IPS DF 6.9 (cell line): ENCODE results near the gene FKTN.

Experiments used
- DNase-seq: peaks from one replicate; pipeline ENCODE4 v3.0.0-alpha.2; 2013; ENCODE audit warnings: low read depth, low spot score
- H3K27ac ChIP-seq: one replicate; pipeline ENCODE4 v1.5.1; 2013; ENCODE audit warnings: low read length, control low read depth
- H3K27me3 ChIP-seq: 2 replicates; pipeline ENCODE4 v1.6.1; 2013; ENCODE audit warnings: mild to moderate bottlenecking, low read length; ENCODE audit not compliant: control insufficient read depth, insufficient read depth
- H3K36me3 ChIP-seq: 2 replicates; pipeline ENCODE4 v1.6.1; 2013; ENCODE audit warnings: low read length; ENCODE audit not compliant: control insufficient read depth, insufficient read depth
- H3K4me1 ChIP-seq: 2 replicates; pipeline ENCODE4 v1.6.1; 2013; ENCODE audit warnings: low read length; ENCODE audit not compliant: control insufficient read depth, insufficient read depth
- H3K4me3 ChIP-seq: 2 replicates; pipeline ENCODE4 v1.5.1; 2013; ENCODE audit warnings: mild to moderate bottlenecking, low read length
- H3K9me3 ChIP-seq: 2 replicates; pipeline ENCODE4 v1.6.1; 2013; ENCODE audit warnings: low read length, inconsistent platforms; ENCODE audit not compliant: control insufficient read depth, insufficient read depth
- WGBS: extraction: QIAGEN DNeasy Blood & Tissue Kit; methylation state at CpG from one replicate; pipeline ENCODE4 v1.1.7; 2013; ENCODE audit warnings: mixed read lengths, missing lambda C conversion rate; ENCODE audit not compliant: insufficient read length, insufficient coverage; 5-methylcytosine and 5-hydroxymethylcytosine counted together

FKTN gene

GRCh38 chr9:105676351-105676923 is 118.5 kb downstream of the FKTN start:
- no peaks in the 10 kb centered on the region for H3K27me3 ChIP-seq
- H3K36me3 ChIP-seq, result no peaks in the 10 kb centered on the region
- H3K9me3 ChIP-seq, result no peaks in the 10 kb centered on the region
- H3K4me1 ChIP-seq, result peaks cover 3% of the 10 kb centered on the region
- H3K4me3 ChIP-seq, result no peak overlapping the region
- no peak overlapping the region for H3K27ac ChIP-seq
- WGBS, result no CpG with 5 or more reads among the region's 6 CpGs
- no peak for DNase-seq

GRCh38 chr9:105678163-105678562 is 120.2 kb downstream of the FKTN start:
- Histone ChIP-seq H3K27ac (no peak overlapping the region), H3K4me3 (no peak overlapping the region), H3K9me3 (no peaks in the 10 kb centered on the region), H3K36me3 (no peaks in the 10 kb centered on the region), H3K27me3 (no peaks in the 10 kb centered on the region), H3K4me1 (peaks cover 3% of the 10 kb centered on the region)
- no CpG with 5 or more reads among the region's 1 CpG for WGBS
- DNase-seq, result no peak

GRCh38 chr9:105678781-105679180 is 120.8 kb downstream of the FKTN start:
- DNase-seq, result no peak
- no peak overlapping the region for H3K4me3 ChIP-seq
- H3K4me1 ChIP-seq, result peaks cover 3% of the 10 kb centered on the region
- no CpG with 5 or more reads among the region's 1 CpG for WGBS
- no peaks in the 10 kb centered on the region for H3K27me3 ChIP-seq
- H3K36me3 ChIP-seq, result no peaks in the 10 kb centered on the region
- no peaks in the 10 kb centered on the region for H3K9me3 ChIP-seq
- H3K27ac ChIP-seq, result no peak overlapping the region

- no peaks in the 10 kb centered on the region for H3K4me1 ChIP-seq
- WGBS, result no CpG with 5 or more reads among the region's 8 CpGs
- no peak overlapping the region for H3K27ac ChIP-seq
- H3K27me3 ChIP-seq, result no peaks in the 10 kb centered on the region
- no peak for DNase-seq
- no peaks in the 10 kb centered on the region for H3K9me3 ChIP-seq
- H3K36me3 ChIP-seq, result no peaks in the 10 kb centered on the region
- H3K4me3 ChIP-seq, result no peak overlapping the region
Measured at GRCh38 chr9:105679257-105680022, 121.5 kb downstream of the FKTN start.

GRCh38 chr9:105681313-105681712 is 123.4 kb downstream of the FKTN start:
- WGBS, result no CpG with 5 or more reads among the region's 2 CpGs
- Histone ChIP-seq H3K27ac (no peak overlapping the region), H3K4me1 (no peaks in the 10 kb centered on the region), H3K9me3 (no peaks in the 10 kb centered on the region), H3K27me3 (no peaks in the 10 kb centered on the region), H3K4me3 (no peak overlapping the region), H3K36me3 (no peaks in the 10 kb centered on the region)
- no peak for DNase-seq

- H3K27me3 ChIP-seq, result no peaks in the 10 kb centered on the region
- H3K4me1 ChIP-seq, result no peaks in the 10 kb centered on the region
- no peak for DNase-seq
- H3K4me3 ChIP-seq, result no peak overlapping the region
- WGBS, result no CpG with 5 or more reads among the region's 1 CpG
- no peaks in the 10 kb centered on the region for H3K9me3 ChIP-seq
- H3K36me3 ChIP-seq, result no peaks in the 10 kb centered on the region
- H3K27ac ChIP-seq, result no peak overlapping the region
Measured at GRCh38 chr9:105681724-105682123, 123.8 kb downstream of the FKTN start.

GRCh38 chr9:105683688-105684275 is 125.9 kb downstream of the FKTN start:
- no peaks in the 10 kb centered on the region for H3K36me3 ChIP-seq
- H3K4me3 ChIP-seq, result no peak overlapping the region
- no CpG with 5 or more reads among the region's 1 CpG for WGBS
- no peak overlapping the region for H3K27ac ChIP-seq
- H3K4me1 ChIP-seq, result no peaks in the 10 kb centered on the region; the same call in 1 of the 2 replicates
- no peak for DNase-seq
- no peaks in the 10 kb centered on the region for H3K9me3 ChIP-seq
- no peaks in the 10 kb centered on the region for H3K27me3 ChIP-seq

GRCh38 chr9:105686936-105687335 is 129.0 kb downstream of the FKTN start:
- WGBS, result no CpG with 5 or more reads among the region's 4 CpGs
- no peak overlapping the region for H3K4me3 ChIP-seq
- H3K36me3 ChIP-seq, result no peaks in the 10 kb centered on the region
- no peaks in the 10 kb centered on the region for H3K27me3 ChIP-seq
- DNase-seq, result no peak
- no peaks in the 10 kb centered on the region for H3K9me3 ChIP-seq
- no peak overlapping the region for H3K27ac ChIP-seq
- no peaks in the 10 kb centered on the region; the same call in 1 of the 2 replicates for H3K4me1 ChIP-seq
